Cardiac fibroblast (primary cell): ENCODE data around the gene PTPRN2.

Experiments
- DNase-seq, 2 donors: peaks; one replicate each; pipeline versions ENCODE4 v3.0.0 to v3.0.0-alpha.2; 2010; ENCODE audit warnings: low read depth in 2 of 2
- H3K4me3 ChIP-seq, 2 donors: replicated peaks in 1 of 2; 1 replicate in 1 of 2; 2 replicates in 1 of 2; pipeline ENCODE4 v1.5.1; 2011; ENCODE audit warnings: low read depth in 2 of 2, low read length in 2 of 2, mild to moderate bottlenecking in 2 of 2, moderate library complexity in 1 of 2
- TF ChIP-seq, protein P1 (sequence below): IDR thresholded peaks from one replicate; pipeline ENCODE4 v1.5.1; 2011; ENCODE audit warnings: low read depth, mild to moderate bottlenecking, low read length, inconsistent platforms

PTPRN2 gene

GRCh38 chr7:158135931-158136330 is 451.7 kb downstream of the PTPRN2 start:
- no peak overlapping the region for H3K4me3 ChIP-seq
- no peak for DNase-seq
- TF ChIP-seq, protein P1, sequence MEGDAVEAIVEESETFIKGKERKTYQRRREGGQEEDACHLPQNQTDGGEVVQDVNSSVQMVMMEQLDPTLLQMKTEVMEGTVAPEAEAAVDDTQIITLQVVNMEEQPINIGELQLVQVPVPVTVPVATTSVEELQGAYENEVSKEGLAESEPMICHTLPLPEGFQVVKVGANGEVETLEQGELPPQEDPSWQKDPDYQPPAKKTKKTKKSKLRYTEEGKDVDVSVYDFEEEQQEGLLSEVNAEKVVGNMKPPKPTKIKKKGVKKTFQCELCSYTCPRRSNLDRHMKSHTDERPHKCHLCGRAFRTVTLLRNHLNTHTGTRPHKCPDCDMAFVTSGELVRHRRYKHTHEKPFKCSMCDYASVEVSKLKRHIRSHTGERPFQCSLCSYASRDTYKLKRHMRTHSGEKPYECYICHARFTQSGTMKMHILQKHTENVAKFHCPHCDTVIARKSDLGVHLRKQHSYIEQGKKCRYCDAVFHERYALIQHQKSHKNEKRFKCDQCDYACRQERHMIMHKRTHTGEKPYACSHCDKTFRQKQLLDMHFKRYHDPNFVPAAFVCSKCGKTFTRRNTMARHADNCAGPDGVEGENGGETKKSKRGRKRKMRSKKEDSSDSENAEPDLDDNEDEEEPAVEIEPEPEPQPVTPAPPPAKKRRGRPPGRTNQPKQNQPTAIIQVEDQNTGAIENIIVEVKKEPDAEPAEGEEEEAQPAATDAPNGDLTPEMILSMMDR: no peak

GRCh38 chr7:158134824-158135223 is 452.8 kb downstream of the PTPRN2 start:
- TF ChIP-seq, protein P1: no peak
- DNase-seq: no peak
- H3K4me3 ChIP-seq: no peak overlapping the region

DNA sequence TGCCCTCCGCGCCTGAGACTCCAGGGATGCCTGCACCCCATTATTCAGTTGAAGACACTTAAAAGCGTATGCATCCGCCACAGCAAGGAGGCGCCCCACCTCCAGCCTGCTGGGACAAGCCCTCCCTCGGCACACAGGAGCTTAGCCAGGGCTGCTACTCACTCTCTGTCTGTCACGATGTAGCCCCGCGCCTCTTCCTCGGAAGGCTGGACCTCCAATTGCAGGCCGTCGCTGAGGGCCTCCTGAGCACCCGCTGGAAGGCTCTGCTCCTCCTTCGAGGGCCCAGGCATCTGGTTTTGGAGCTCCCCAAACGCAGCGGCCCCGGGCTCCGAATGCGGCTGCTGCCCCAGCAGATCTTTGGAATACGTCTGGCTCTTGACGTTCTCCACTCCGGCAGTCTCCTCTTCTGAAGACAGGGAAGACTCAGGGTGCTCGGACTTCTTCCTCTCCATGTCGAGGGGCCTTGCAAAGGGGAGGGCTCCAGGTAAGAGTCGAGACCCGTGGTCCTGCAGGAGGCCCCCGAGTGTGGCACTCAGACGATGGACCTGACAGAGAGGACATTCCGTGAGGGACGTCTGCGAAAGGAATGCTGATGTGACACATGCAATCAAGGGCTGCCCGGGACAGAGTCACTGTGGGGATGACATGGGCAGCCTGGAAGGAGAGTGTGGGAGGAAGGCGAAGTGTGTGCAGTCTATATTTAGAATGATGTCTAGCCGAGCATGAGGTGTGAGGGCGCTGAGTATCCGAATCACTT is 453.9 kb downstream of the PTPRN2 start:
- TF ChIP-seq, protein P1: no peak
- H3K4me3 ChIP-seq: no peak overlapping the region
- DNase-seq: no peak

- no peak overlapping the region for H3K4me3 ChIP-seq
- no peak for DNase-seq
- TF ChIP-seq, protein P1: no peak
Observed at GRCh38 chr7:158133057-158133456, 454.6 kb downstream of the PTPRN2 start.

DNA sequence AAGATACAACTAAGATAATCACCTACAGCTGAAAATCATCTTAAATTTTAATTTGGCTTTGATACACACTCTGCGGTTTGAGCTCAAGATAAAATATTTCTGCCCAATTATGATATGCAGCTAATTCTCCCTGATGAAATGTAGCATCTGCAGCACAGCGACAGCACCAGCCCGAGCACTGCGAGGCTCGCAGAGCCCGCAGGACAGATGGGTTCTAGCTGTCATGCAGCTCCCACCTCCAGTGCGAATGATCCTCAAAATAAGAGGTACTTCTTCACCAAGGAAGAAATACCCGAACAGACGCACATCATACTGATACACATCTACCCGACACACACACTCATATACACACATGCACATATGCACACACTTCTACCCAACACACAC is 457.6 kb downstream of the PTPRN2 start:
- DNase-seq: no peak
- H3K4me3 ChIP-seq: no peak overlapping the region
- TF ChIP-seq, protein P1: no peak

DNA sequence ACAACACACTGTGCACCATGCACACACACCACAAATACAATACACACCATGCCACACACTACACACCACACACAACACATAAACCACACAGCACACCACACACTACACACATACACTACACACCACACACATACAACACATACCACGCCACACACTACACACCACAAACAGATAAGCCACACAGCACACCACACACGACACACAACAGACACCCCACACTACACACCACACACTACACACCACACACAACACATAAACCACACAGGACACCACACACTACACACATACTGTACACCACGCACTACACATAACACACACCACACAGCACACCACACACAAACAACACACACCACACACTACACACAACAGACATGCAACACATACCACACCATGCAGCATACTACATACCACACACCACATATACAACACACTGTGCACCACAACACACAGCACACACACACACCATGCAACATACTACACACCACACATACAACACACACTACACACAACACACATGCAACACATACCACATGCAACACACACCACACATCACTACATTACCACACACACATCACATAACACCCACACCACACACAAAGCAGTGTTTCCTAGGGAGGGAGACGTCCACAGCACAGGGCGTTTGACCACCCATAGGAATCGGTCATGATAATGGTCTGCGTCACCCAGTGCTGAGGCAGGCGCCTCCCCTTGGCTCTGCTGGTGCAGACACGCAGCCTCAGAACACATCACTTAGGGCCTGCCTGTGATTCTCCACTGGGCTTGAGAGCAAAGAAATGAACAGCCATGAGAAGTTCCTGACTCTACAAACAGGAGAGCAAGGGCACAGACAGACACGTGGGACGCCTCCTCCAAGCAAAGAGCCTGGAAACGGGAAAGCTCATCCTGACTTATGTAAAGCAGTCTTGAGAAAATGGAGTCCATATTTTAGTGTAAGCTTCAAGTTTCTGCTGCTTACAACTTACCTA is 458.3 kb downstream of the PTPRN2 start:
- TF ChIP-seq, protein P1: no peak
- H3K4me3 ChIP-seq: no peak overlapping the region

More for the DNA sequence above, 458.3 kb downstream of the PTPRN2 start:
- DNase-seq: no peak
